GM12864 (cell line): ENCODE measurements around the gene ZNF521.

Source experiments
- DNase-seq: peaks from one replicate; pipeline ENCODE4 v3.0.0-alpha.2; 2011; ENCODE audit warnings: low read depth
- H3K4me3 ChIP-seq: 2 replicates; pipeline ENCODE4 v1.5.1; 2011; ENCODE audit warnings: mild to moderate bottlenecking, low read depth, low read length, control low read depth
- TF ChIP-seq, protein P1 (sequence below): IDR thresholded peaks from 2 replicates; pipeline ENCODE4 v1.5.1; 2011; ENCODE audit warnings: low read depth, mild to moderate bottlenecking, moderate library complexity, low read length, control low read depth, inconsistent platforms; ENCODE audit errors: missing control alignments

ZNF521 gene

DNA sequence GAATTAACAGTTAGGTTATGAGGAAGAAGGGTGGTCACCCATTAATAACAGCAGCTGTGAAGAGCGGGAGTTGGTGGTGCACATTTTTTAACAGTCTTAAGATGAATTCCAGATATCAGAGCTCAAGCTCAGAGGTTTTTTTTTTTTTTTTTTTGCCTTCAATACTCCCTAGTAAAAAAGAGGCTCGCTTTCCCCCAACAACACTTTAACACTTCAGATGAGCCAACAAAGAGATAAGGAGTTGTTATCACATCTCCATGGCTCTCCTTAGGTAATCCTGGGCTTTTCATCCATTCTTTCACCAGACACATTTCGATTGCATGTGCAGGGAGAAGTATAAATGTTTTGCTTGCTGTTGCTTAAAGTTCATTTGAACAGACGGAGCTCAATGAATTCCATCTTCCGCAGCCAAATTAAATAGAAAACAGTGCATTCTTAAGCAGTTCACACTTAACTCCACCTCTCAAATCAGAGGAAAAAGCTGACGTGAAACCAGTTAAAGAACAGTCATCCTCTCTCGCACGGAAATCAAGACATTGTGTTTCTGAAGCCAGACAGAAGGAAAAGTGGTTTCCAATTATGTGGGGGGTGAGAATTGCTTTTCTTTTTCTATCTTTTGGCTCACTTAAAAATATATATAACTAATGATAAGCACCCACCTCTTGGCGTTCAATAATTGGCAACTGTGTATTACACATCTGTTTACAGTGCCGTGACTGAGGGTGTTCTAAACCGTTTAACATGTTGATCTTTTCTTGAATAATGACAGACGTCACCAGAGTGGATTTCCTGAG is 118.2 kb downstream of the ZNF521 start:
- H3K4me3 ChIP-seq: no peak overlapping the region
- TF ChIP-seq, protein P1, sequence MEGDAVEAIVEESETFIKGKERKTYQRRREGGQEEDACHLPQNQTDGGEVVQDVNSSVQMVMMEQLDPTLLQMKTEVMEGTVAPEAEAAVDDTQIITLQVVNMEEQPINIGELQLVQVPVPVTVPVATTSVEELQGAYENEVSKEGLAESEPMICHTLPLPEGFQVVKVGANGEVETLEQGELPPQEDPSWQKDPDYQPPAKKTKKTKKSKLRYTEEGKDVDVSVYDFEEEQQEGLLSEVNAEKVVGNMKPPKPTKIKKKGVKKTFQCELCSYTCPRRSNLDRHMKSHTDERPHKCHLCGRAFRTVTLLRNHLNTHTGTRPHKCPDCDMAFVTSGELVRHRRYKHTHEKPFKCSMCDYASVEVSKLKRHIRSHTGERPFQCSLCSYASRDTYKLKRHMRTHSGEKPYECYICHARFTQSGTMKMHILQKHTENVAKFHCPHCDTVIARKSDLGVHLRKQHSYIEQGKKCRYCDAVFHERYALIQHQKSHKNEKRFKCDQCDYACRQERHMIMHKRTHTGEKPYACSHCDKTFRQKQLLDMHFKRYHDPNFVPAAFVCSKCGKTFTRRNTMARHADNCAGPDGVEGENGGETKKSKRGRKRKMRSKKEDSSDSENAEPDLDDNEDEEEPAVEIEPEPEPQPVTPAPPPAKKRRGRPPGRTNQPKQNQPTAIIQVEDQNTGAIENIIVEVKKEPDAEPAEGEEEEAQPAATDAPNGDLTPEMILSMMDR: no peak
- no peak for DNase-seq

DNA sequence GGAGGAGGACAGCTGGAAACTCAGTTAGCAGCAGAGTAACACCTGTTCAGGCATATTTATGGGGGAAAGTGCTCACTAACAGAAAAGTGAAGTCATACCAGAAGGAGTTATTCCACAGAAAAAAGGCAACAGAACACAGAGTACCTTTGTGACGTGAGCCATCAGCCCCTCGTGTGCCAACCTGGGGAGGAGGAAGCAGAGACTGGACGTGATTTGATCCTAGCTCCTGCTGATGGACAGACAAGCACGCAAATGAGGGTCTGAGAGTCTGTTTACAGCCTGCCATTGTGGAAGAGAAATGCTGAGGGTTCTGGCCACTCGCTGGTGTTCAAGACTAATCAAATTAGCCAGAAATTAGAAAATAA is 120.7 kb downstream of the ZNF521 start:
- TF ChIP-seq, protein P1: no peak
- no peak for DNase-seq
- H3K4me3 ChIP-seq: no peak overlapping the region

DNA sequence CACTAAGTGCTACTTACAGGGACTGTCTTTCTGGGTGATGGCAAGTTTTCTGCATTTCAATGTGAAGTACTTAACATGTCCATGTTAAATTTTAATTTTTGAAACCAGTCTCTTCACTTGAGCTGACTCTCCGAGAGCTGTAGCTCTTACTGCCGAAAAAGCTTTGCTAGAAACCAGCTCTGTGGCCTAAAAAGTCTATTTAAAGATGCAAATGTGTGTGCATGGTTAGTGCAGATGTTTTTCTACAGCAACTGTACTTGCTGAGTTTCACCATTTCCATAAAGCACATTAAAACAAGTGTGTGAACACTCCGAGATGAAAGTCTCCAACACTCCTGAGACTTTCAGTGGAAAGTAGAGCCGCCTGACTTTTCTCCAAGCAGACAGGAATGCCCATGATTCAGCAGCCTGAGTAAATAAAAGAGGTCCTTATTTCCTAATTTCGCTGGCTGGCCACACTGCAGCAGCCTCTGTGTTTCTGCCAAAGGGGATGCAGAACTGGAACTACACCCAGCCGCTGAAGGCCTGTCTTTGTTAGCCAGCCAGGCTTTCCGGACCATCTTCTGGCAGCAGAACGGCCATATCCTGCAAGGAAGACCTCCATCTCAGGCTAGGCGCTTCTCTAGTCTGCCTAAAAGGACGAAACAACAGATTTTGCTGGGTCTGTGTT is 121.2 kb downstream of the ZNF521 start:
- TF ChIP-seq, protein P1: no peak
- no peak for DNase-seq
- H3K4me3 ChIP-seq: no peak overlapping the region

DNA sequence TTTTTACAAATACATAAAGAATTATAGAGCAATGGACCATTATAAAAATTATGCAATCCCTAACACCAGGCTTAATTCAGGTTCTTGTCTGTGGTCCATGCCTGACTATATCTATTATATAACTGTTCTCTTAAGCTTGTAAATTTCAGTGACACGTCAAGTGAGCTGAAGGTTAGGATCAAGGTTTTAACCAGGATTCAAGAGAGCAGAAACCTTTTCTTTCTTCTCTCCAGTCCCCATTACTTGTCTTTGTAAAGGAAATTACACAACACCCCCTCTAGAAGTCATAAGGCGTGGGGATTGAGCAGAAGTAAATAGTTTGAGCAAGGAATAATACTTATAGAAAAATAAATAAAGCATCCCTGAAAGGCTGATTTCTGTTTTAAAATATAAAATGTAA is 122.0 kb downstream of the ZNF521 start:
- no peak overlapping the region for H3K4me3 ChIP-seq
- TF ChIP-seq, protein P1: no peak
- no peak for DNase-seq

DNA sequence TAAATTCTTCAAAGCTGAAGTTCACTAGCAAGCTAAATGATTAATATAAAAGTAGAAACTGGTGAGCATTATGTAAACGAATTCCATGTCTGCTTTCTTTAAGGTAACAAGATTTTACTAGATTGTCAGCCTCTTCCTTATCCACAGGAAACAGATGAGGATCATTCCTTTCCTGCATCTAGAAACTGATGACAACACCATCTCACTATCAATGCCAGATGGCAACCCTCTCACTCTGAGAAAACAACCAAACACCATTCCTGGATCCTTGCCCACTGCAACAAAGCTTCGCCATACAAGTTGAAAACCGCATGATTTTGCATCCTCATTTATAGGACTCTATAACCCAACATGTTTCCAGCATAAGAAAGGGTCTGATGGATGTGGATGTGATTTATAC is 122.9 kb downstream of the ZNF521 start:
- no peak overlapping the region for H3K4me3 ChIP-seq
- DNase-seq: no peak
- TF ChIP-seq, protein P1: no peak

DNA sequence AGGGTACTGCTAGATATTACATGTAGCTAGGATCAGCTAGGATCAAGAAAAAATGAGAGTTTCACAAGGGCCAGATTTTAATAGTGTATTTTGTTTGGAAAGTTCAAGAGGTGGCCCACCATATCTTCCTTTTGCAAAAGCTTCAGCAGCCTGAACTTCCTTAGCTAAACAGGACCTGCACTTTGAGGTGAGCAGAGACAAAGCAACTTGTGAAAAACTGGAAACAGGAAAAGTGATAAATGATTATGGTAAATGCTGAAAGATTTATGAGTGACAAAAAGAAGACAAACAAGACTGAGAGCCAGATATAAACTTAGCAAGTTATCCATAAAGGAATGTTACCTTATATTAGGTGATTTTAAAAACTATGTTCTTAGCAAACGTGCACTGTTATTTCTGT is 123.6 kb downstream of the ZNF521 start:
- DNase-seq: no peak
- TF ChIP-seq, protein P1: no peak
- H3K4me3 ChIP-seq: no peak overlapping the region

DNA sequence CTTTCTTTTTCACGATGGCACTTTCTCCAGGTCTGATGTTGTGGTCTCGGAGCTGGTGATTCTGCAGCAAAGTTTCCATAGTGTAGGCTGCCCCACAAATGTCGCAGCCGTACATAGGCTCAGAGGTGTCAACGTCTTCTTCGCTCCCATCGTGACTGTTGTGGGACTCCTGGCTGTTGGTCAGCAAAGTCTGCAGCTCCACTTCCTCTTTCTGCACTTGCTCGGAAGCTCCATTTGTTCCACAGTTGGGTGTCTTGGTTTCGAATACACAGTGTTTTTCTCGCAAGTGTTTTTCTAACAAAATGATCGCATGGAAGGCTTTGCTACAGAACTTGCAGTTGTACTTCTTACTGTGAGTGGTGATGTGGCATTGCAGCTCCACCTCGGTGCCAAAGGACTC is 126.8 kb downstream of the ZNF521 start:
- H3K4me3 ChIP-seq: no peak overlapping the region
- DNase-seq: no peak
- TF ChIP-seq, protein P1: no peak
